Hindlimb muscle (tissue), 1 donor: ENCODE measurements around the gene SPANXD. TPM values are rescaled to one million over a fixed set of nuclear protein-coding genes. Genes with fewer than 3 reads are reported as not detected.
"Not testable (repeated sequence)": the region's sequence is repeated elsewhere in the genome, so short reads cannot be mapped to it uniquely, and the experiment has no call there.

Source experiments
- DNase-seq: peaks from one replicate; pipeline ENCODE4 v3.0.0-alpha.2; 2013
- polyA plus RNA-seq: library from polyadenylated mRNA; unstranded; fragments of 120-200 nt; gene quantifications from one replicate; pipeline ENCODE4 v1.2.1, GENCODE V29; 2013; ENCODE audit not compliant: insufficient read length

SPANXD gene
- not detected for polyA plus RNA-seq

GRCh38 chrX:141698639-141699038 lies at the start of gene SPANXD:
Gene SPANXD, minus strand, starts transcription at chrX:141698739. Its CDS starts 334 bp downstream, at chrX:141698405.
- DNase-seq = not testable (repeated sequence)

- no peak for DNase-seq
Observed at GRCh38 chrX:141742666-141743065, 44.1 kb upstream of the SPANXD start.

GRCh38 chrX:141736656-141737055 lies 38.1 kb upstream of the SPANXD start:
- no peak for DNase-seq

GRCh38 chrX:141733371-141733770 lies 34.8 kb upstream of the SPANXD start:
- no peak for DNase-seq

- DNase-seq = no peak
Observed at GRCh38 chrX:141732031-141732430, 33.5 kb upstream of the SPANXD start.

- no peak for DNase-seq
Observed at GRCh38 chrX:141724186-141724585, 25.6 kb upstream of the SPANXD start.

GRCh38 chrX:141714680-141715079 lies 16.1 kb upstream of the SPANXD start:
- no peak for DNase-seq

- DNase-seq = no peak
Observed at GRCh38 chrX:141701072-141701471, 2.5 kb upstream of the SPANXD start.

- DNase-seq = no peak
Observed at GRCh38 chrX:141673946-141674345, 24.6 kb downstream of the SPANXD start.

- peak; percentile 0 for DNase-seq
Observed at GRCh38 chrX:141669689-141670088, 28.9 kb downstream of the SPANXD start.

GRCh38 chrX:141668371-141668770 lies 30.2 kb downstream of the SPANXD start:
- no peak for DNase-seq

GRCh38 chrX:141662781-141663180 lies 35.8 kb downstream of the SPANXD start:
- no peak for DNase-seq

- no peak for DNase-seq
Observed at GRCh38 chrX:141652286-141652685, 46.3 kb downstream of the SPANXD start.

Other genes with a start within 250 kb of the SPANXD start
- not detected for gene SPANXA1, start 114.0 kb downstream of the SPANXD start, polyA plus RNA-seq
- not detected for gene SPANXA2, start 109.0 kb downstream of the SPANXD start, polyA plus RNA-seq
- gene MAGEC3, start 139.6 kb upstream of the SPANXD start, polyA plus RNA-seq = 0.66 TPM
- 0.06 TPM for gene MAGEC1, start 205.2 kb upstream of the SPANXD start, polyA plus RNA-seq